Activated CD4-positive, alpha-beta T cell treated with anti-CD3 and anti-CD28 coated beads for 24 hours (primary cell): ENCODE measurements around the gene NOP56.
"Not testable (repeated sequence)": the region's sequence is repeated elsewhere in the genome, so short reads cannot be mapped to it uniquely, and the experiment has no call there.

Source experiments
- DNase-seq, 2 donors: peaks; one replicate each; pipeline ENCODE4 v3.0.0-alpha.2; 2020; ENCODE audit warnings: low read depth in 2 of 2

NOP56 gene

DNA sequence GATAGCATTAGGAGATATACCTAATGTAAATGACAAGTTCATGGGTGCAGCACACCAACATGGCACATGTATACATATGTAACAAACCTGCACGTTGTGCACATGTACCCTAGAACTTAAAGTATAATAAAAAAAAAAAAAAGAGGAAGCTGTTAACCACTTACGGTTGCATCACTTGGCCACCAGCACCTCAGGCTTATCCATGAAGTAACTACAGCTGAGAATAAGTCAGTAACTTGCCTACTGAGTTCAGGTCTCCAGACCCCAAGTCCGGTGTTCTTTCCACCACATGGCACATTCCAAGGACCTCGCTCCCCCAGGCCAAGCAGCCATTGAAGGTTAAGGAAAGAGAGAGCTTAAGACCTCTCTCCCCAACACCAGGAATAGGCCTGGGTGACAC, 32.4 kb downstream of the NOP56 start:
- not testable (repeated sequence) for DNase-seq

DNA sequence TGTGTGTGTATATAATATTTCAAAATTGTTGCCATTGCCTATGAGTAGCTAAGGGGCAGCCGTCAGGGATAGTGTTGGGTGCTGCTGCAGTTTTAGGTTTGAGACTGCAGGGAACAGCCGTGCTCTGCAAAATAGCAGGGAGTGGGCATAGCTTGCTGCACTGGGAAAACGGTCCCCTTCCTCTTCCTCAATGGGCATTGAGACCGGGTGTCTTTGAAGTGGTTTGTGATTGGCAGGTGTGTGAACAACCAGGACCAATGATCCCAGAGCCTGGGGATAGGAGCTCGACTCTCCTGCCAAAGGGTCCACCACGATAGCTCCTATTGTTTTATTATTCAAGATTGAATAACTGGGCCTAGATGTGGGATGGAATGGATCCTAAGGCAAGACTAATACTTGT, 35.1 kb downstream of the NOP56 start:
- DNase-seq, result no peak

DNA sequence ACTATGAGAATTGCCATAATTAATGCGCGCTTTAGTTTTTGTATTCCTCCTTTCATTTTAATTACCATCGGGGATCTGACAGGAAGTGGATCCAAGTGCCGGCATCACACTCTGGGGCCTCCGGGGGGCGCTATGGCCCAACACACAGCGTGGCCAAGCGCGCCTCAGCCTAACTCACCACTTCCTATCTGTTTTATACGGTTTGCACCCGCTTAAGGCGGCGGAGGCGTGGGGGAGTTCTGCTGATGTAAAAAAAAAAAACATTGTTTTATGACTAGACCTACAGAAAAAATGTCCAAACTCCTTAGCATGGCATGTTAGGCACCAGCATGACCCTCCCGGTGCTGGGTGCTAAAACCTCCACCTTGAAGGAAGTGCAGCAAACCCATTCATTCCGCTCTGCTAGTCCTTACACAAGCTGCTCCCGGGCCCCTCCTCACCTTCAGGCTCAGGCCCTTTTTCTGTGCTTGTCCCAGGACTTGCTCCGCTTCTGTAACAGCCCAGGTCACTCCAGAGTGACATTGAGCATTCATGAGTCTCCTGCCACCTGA, 35.7 kb downstream of the NOP56 start:
- DNase-seq, result peak; percentile 60 to 61

DNA sequence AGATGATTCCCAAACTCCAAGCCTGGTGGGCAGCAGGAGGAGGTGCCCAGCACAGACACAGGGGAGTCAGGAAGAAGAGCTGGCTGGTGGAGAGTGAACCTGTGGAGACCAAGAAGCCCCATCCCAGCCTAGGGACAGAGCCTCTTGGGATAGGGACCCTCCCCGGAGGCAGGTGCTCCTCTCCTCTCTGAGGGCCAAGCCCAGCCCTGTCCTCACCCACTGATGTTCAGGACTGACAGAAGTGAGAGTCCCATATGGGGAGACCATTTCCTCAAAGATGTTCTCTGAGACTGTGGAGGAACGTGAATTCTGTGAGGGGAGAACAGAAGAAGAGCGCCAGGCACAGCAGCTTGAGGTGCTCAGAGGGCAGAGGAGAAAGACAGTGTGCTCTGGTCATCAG, 37.8 kb downstream of the NOP56 start:
- no peak for DNase-seq

DNA sequence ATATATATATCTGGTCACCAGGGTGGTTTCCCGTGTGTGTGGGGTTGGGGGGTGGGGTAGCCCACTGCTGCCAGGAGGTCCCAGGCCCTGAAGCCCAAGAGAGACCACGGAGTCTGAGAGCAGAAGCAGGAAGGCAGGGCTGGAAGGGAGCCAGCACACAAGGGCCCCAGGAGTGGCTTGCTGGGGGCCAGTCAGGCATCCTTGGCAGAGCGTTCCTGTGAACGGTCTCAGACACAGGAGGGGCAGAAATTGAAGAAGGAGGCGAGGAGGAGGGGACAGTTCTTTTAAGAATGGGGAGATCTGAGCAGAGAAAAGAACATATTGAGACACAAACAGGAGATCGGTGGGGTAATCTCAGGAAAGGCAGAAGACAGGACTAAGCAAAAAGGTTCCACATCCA, 38.3 kb downstream of the NOP56 start:
- DNase-seq, result no peak

DNA sequence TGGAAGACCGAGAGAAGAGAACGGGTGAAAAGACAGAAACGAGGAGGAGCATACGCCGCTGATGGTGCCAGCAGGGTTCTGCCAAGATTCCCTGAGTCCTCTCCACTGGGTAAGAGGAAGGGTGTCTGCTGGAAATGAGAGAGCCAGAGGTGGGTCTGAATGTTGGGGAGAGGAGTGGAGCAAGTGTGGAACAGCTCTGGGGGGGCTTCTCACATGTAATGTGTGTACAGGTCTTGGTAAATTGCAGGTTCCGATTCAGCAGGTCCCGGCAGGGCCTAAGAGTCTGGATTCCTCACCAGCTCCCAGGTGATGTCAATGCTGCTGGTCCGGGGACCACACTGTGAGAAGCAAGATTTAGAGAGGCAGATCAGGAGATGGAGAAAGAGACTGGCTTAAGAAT, 38.7 kb downstream of the NOP56 start:
- DNase-seq, result no peak

DNA sequence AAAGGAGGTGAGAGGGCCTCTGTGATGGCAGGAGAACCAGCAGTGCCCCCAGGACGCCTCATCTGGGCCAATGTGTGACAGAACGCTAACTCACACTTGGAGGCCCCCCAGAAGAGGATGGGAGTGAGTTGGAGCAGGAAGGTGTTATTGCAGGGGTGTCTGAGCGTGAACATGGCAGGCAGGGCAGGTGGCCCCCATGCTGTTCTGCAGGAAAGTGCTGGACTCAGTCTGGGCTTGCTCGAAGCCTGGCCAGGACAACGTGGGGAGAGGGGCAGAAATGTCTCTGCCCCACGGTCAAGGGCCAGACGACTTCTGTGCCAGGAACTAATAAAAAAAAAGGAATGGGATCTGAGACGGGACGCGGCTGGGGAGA, 39.2 kb downstream of the NOP56 start:
- DNase-seq, result no peak

DNA sequence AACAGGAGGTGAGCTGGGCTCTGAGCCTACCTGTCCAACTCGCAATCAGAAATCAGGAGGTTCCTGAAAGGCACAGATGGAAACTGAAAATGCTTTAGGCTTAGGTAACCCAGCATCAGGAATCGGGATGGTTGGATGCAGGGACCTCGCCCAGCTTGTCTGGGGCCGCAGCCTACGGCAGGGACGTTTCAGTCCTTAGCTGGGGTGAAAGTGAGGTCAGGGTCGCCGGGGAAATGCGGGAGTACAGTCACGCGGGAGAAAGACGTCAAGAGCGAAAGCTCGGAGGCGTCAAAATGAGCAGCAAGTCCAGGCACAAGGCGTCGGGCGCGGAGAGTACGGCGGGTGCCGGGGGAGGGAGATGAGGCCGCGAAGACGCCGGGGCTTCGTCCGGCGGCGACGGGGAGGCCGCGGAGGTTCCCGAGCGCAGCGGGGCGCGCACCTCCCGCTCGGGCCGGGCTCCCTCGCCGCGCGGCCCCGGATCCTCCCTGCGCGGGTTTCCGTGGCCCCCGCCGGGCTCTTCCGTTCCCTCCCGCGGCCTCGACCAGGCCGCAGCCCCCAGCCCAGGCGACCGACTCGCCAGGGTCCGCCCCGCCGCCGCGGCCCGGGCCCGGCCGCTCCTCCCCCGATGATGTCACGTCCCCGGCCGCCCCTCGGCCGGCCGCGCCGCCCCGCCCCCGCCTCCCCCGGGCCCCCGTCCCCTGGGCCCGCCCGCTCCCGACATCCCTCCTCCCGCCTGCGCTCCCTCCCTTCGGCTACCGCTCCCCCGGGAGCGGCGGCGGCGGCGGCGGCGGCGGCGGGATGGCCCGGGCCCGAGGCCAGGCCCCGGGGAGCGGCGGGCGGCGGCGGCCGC, 39.8 kb downstream of the NOP56 start, which contains the start of gene EBF4:
EBF4 (plus strand) TSS at position 745 of the 850 bp plus-strand sequence. CDS start 866 bp downstream, outside the sequence.
- no peak for DNase-seq

DNA sequence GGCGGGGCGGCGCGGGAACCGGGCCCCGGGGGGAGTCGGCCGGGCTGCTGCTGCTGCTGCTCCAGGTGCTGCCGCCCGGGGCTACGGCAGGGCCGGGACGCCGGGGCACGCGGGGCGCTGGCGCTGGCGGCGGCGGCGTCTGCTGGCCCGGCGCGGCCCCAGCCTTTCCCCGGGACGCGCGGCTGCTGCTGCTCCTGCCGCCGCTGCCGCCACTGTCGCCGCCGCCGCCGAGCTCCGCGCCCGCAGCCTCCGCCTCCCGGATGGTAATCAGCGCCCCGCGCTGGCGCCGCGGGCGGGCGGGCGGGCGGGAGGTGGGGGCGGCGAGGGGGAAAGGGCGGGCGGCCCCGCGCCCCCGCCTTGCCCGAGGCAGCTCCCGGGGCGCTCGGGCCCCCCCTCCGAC, 40.5 kb downstream of the NOP56 start:
- no peak for DNase-seq

DNA sequence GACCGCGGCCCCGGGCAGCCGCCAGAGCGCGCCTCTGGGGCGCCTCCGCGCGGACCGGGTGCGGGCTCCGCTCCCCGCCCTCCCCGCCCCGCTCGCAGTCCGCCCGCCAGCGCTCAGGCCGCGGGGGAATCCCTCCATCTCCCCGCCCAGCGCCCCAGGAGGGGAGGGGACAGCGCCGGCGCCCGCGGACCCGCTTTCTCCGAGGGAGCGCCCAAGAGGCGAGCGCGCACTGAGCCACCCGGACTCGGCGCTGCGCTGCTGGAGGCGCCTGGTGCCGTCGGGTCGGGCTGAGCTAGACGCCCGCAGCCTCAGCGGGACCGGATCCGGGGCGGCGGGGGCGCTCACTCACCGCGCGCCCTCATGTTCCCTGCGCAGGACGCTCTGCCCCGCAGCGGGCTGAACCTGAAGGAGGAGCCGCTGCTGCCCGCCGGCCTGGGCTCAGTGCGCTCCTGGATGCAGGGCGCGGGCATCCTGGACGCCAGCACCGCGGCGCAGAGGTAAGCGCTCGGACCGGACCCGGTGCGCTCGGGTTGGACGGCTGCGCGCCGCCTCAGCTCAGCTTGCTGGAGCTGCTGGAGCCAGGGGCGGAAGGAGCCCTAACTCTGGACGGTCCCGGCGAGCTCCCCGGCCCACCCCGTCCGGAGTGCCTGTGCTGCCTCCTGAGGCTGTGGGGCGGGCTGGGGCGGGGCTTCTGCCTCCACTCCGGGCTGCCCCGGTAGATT, 41.0 kb downstream of the NOP56 start:
- DNase-seq, result peak in 1 of 2 donors; percentile 30

DNA sequence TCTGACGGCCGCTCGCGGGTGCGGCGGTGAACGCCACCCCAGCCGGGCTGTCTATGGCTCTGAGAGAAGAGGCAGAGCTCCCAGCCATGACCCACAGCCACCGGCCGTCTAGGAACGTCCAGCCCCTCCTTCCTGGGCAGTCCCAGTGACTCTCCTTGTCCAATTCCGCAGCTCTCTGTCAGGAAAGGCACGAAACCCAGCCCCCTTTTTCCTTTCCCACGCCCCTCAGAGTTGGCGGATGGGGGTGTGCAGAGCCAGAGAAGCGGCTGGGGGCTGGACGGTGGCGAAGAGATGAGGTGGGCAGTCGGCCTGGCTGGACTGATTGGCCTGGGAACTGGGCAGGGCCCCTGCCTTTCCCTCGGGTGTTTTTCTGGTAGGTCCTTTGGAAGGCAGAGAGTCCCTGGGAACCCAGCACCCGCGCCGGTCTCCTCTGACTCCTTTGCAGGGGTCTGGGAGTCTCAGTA, 41.6 kb downstream of the NOP56 start:
- no peak for DNase-seq

DNA sequence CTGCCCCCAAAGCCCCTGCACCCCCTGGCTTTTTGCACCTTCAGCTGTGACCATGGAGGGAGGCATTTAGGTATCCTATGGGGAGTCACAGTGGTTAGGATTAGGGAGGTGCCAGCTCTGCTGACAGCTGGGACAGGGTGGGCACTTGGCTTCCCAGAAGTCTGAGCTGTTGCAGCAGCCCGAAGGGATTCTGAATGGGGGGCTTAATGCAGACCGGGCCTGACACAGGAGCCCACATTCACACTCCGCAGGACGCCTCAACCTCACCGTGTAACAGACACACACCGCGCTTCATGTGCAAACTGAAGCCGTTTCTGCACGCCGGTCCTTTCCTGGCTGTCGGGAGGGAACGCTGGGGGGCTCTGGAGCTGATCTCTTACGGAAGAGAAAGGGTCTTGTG, 42.1 kb downstream of the NOP56 start:
- no peak for DNase-seq

DNA sequence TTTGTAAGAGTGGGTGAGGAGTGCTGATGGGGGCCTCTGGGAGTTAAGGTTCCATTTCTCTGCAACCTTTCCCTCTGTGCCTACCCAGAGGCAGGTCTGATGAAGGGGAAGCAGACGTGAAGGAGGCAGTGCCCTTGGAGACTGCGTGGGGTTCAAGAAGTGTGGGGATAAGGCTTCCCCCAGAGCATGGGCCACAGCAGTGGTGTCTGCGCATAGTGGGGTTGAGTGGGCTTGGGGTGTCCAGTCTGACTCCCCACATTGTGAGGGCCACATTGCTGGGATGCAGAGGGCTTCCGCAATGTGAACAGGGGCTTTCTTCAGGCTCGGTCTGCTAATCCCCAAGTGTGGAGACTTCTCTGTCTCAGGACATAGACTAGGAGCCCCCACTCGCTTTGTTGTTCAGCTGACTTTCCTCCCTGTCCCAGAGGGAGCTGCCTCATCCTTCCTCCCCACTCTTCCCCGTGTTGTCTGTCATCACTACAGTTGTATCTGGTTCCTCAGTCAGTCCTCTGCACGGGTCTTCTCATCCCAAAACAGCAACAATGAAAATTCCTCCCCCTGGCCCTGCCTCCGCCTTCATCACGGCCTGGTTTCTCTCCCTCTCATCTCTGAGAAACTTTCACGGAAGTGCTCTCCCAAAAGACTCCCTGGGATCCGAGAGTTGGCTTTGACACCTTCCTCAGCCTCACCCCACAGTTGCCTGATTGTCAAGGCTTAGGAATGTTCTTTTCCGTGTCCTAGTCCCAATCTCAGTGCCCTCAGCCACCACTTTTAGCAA, 43.0 kb downstream of the NOP56 start:
- DNase-seq, result no peak

DNA sequence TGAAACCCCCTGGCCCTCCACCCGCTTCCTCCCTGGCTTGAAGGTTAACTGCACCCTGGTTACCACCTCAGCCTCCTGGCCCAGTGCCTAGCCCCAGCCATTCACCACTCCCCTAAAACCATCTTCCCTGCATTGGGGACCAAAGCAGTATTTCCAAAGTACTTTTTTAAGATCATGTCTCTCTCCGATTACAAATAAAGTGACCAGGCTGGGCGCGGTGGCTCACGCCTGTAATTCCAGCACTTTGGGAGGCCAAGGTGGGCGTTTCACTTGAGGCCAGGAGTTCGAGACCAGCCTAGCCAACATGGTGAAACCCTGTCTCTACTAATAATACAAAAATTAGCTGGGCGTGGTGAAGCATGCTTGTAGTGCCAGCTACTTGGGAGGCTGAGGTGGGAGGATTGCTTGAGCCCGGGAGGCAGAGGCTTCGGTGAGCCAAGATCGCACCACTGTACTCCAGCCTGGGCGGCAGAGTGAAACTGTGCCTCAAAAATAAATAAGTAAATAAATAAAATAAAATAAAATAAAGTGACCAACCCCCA, 43.6 kb downstream of the NOP56 start:
- DNase-seq, result not testable (repeated sequence)

DNA sequence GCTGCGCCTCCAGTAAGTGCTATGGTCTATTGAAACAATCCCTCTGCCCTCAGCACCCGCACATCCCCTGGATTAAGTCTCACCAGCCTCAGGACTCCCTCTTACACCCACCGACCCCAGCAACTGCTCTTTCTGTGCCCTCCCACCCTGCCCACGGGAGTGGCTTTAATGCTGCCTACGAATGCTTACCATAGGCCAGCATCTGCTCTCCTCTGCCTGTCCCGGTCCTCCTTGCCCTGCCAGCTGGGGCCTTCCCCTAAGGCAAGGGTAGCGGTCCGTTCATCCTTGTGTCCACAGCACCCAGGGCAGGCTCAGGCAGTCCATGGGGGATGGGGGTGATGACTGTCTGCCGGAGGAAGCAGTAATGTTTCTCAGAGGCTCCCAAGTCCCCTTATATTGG, 44.2 kb downstream of the NOP56 start:
- DNase-seq, result no peak

DNA sequence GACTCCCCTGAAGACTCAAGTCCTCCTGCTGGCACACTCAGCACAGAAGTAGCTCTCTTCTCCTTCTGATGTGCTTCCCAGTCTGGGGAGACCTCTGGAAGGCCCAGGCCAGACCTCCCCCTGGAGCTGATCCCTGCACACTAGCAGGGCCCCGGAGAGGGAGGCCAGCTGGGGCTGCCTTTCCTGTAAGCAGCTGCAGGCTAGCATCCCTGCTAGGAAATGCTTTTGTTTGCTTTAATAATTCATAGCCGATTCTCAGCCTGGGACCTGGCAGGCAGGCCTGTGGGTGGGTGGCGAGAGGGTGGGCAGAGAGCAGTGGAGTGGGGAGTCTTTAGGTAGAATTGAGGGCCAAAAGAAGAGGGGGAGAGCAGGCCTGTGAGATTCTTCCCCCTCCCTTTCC, 45.3 kb downstream of the NOP56 start:
- DNase-seq, result no peak

DNA sequence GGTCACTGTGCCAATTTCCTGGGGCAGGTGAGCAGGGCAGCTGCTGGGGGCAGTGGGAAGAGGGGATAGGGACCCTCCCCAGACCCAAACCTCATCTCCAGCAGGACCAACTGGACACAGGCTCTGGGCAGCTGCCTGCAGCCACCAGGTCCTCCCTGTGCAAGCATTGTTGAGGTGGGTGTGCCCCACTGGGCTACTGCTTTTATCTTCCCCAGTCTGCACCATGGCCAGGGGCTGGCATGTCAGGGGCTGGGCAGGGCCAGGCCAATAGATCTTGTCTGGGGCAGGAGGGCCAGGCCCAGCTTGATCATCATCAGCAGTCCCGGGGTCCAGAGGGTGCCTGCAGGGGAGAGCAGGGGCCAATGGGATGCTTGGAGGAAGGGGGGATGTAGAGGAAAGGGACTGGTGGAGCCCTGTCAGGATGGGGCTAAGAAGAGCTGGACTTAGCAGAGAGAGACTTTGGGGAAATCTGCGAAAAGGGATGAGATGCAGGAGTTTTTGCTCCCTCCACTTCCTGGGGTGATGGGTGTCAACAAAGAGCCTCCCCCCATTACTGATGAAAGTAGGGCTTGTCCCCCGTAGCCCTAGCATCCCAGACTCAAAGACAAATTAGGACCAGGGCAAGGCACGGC, 45.9 kb downstream of the NOP56 start:
- no peak for DNase-seq

DNA sequence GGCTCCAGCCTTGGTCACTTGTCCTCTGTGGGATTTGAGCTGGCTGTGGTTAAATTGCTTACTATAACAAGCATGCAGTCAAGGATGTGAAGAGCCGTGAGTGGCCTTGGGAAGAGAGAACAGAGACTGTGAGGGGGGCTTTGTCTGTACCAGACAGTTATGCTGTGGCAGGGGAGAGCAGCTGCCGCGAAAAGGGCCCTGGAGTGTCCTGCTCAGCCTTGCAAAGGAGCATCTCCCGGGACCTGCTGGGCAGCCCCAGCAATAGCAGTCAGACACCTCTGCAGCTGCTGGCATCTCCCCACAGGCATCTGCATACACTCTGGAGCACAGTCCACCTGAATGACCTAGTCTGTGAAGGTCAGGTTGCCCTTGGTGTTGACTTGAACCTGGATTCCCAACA, 46.5 kb downstream of the NOP56 start:
- DNase-seq, result no peak

DNA sequence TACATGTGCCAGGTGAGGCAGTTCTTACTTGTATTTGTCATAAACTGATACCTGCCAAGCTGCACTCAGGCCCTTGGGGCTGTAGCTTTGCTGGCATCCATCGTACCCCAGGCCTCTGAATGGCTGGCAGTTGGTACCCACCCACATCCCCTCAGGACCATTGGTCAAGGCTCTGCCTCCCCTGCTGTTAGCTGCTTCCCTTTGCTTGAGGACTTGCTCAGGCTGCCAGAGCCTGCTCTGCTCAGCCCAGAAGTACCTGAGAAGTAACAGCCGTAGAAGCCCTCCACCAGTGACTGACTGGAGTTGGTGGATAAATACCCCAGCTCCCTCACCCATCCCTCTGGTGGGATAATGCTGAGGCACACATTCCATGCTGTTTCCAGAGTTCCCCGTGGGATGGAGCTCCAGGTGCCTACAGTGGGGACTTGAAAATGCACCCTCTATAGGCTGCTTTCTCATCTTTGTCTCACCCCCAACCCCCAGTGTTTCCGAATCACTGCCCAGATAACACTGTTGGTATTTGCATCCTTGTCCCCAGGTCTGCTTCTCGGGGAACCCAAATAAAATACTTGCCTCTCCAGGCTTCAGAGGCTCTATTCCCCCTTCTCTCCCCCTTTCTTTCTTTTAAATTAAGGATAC, 47.5 kb downstream of the NOP56 start:
- DNase-seq, result no peak

DNA sequence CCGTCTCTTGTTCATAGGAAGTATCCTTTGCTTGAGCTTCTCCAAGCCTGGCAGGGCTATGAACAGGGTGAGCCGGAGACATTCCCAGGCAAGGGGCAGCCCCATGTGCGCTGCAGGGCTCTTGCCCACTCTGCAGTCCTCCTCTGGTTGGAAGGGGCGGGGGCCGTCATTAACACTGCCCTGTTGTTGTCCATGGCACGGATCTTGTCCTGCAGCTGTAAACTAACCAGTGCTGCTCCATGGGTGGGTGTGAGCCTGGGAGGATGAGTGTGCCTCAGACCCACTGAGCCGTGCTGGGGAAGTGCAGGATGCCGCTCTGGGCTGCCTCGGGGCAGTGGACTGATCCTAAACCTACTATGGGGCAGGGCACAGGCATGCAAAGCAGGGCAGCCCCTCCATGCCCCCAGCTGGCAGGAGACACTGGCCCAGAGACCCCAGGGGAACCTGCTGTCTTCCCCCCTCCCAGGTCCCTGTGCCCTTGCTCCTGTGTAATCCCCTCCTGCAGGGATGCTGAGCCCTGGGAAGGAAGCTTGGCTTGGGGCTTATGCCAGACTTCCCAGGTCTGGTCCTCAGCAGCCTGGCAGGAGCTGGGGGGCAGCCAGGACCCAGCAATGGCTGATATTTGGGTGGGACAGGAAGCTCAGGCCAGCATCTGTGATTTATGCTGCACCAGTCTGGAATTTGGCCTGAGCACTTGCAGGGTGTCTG, 48.6 kb downstream of the NOP56 start:
- no peak for DNase-seq
